HG03108 (cell line): ENCODE data around the gene ITGAL.
A peak's percentile ranks its signal among the peaks of the same experiment; 100 is the strongest.
"Not testable (repeated sequence)": the region's sequence is repeated elsewhere in the genome, so short reads cannot be mapped to it uniquely, and the experiment has no call there.

ENCODE experiments used
- ATAC-seq: cut with Tn5 transposase; IDR thresholded peaks from one replicate; pipeline ENCODE4 v1.9.1; 2021; ENCODE audit warnings: moderate library complexity; ENCODE audit not compliant: unreplicated experiment

Gene ITGAL

GRCh38 chr16:30457743-30458560 lies 14.6 kb upstream of the ITGAL start:
- no peak for ATAC-seq

GRCh38 chr16:30458561-30459394 lies 13.8 kb upstream of the ITGAL start:
- ATAC-seq: peak; percentile 89

GRCh38 chr16:30459456-30459855 lies 13.1 kb upstream of the ITGAL start:
- no peak for ATAC-seq

GRCh38 chr16:30461426-30461825 lies 11.1 kb upstream of the ITGAL start:
- not testable (repeated sequence) for ATAC-seq

- no peak for ATAC-seq
These were observed 8.5 kb upstream of the ITGAL start for GRCh38 chr16:30464078-30464477.

GRCh38 chr16:30470170-30470512 lies 2.4 kb upstream of the ITGAL start:
- ATAC-seq: no peak

GRCh38 chr16:30470632-30470995 lies 1.9 kb upstream of the ITGAL start:
- ATAC-seq: no peak

GRCh38 chr16:30473231-30474073 lies 910 bp downstream of the ITGAL start:
- ATAC-seq: no peak

- ATAC-seq: no peak
These were observed 1.5 kb downstream of the ITGAL start for GRCh38 chr16:30474074-30474452.

- no peak for ATAC-seq
These were observed 2.1 kb downstream of the ITGAL start for GRCh38 chr16:30474684-30475083.

GRCh38 chr16:30476991-30477390 lies 4.4 kb downstream of the ITGAL start:
- ATAC-seq: no peak

GRCh38 chr16:30477773-30478172 lies 5.2 kb downstream of the ITGAL start:
- ATAC-seq: not testable (repeated sequence)

- ATAC-seq: no peak
These were observed 6.4 kb downstream of the ITGAL start for GRCh38 chr16:30478766-30479478.

GRCh38 chr16:30481381-30481780 lies 8.8 kb downstream of the ITGAL start:
- no peak for ATAC-seq

GRCh38 chr16:30482366-30482765 lies 9.8 kb downstream of the ITGAL start:
- ATAC-seq: no peak

GRCh38 chr16:30484887-30485286 lies 12.3 kb downstream of the ITGAL start:
- ATAC-seq: no peak

- no peak for ATAC-seq
These were observed 13.4 kb downstream of the ITGAL start for GRCh38 chr16:30485818-30486436.

- ATAC-seq: no peak
These were observed 16.4 kb downstream of the ITGAL start for GRCh38 chr16:30488764-30489605.

- no peak for ATAC-seq
These were observed 17.7 kb downstream of the ITGAL start for GRCh38 chr16:30490210-30490609.
